K562 (cell line): ENCODE data around the gene EIF2AK2. TPM values are rescaled to one million over a fixed set of nuclear protein-coding genes. Genes with fewer than 3 reads are reported as not detected.

Experiments
- CBFA2T3 ChIP-seq: fragments of 450-650 bp; IDR thresholded peaks from 2 replicates; pipeline ENCODE4 v1.6.1; 2017
- CXXC5 ChIP-seq: fragments of 250-450 bp; sonication (Bioruptor Pico); IDR thresholded peaks from 2 replicates; pipeline ENCODE4 v1.8.0; 2022; ENCODE audit warnings: inconsistent platforms, mild to moderate bottlenecking, moderate library complexity
- LCOR ChIP-seq: sonication (generic); formaldehyde crosslinking; IDR thresholded peaks from 2 replicates; pipeline ENCODE4 v1.8.0; 2022; ENCODE audit warnings: mild to moderate bottlenecking, missing genetic modification reagents
- NR2C2 ChIP-seq, 2 experiments: fragments of 200-800 bp in 1 of 2; sonication (Bioruptor generic) in 1 of 2; sonication (generic) in 1 of 2; formaldehyde crosslinking in 1 of 2; IDR thresholded peaks; 2 replicates each; pipeline versions ENCODE4 v1.6.1 to v1.8.0; 2016 to 2022; ENCODE audit warnings: mild to moderate bottlenecking in 1 of 2, missing compliant biosample characterization in 1 of 2, missing genetic modification characterization in 1 of 2, missing genetic modification reagents in 1 of 2
- RBM14 ChIP-seq: fragments of 200-400 bp; formaldehyde crosslinking; IDR thresholded peaks from 2 replicates; pipeline ENCODE4 v1.6.1; 2018; ENCODE audit warnings: low read depth, mild to moderate bottlenecking, low read length, moderate library complexity, borderline replicate concordance; ENCODE audit not compliant: insufficient read depth
- XRCC3 ChIP-seq: fragments of 450-650 bp; IDR thresholded peaks from 2 replicates; pipeline ENCODE4 v1.6.1; 2017; ENCODE audit warnings: mild to moderate bottlenecking, moderate library complexity
- ZNF584 ChIP-seq: fragments of 200-800 bp; sonication (Bioruptor generic); IDR thresholded peaks from 2 replicates; pipeline ENCODE4 v1.6.1; 2016; ENCODE audit warnings: low read depth, mild to moderate bottlenecking, missing genetic modification characterization, missing compliant biosample characterization
- polyA plus RNA-seq, 8 experiments: library from polyadenylated mRNA; depleted of rRNA in 4 of 8; stranded (reverse) in 5 of 8; unstranded in 3 of 8; fragments of >200 nt; fragmentation: Nextera tagmentation in 2 of 8; fragmentation: Illumina TruSeq in 1 of 8; extraction: Ambion mirVana in 2 of 8; extraction: Trizol in 1 of 8; gene quantifications; 2 replicates each; pipeline versions ENCODE4 v1.2.1 to v1.2.3, GENCODE V29; 2011 to 2014; ENCODE audit warnings: inconsistent platforms in 1 of 8, missing spikeins in 1 of 8
- total RNA-seq, 7 experiments: library from RNA; depleted of rRNA in 6 of 7; stranded (reverse); fragments of >200 nt in 6 of 7; fragmentation: Illumina TruSeq in 2 of 7; extraction: Trizol in 2 of 7; gene quantifications; 2 replicates each; pipeline versions ENCODE4 v1.2.1 to v1.2.3, GENCODE V29; 2011 to 2021; ENCODE audit warnings: low replicate concordance in 1 of 7
- TF ChIP-seq, protein P1 (sequence below): fragments of 250-450 bp; sonication (Bioruptor Pico); IDR thresholded peaks from 2 replicates; pipeline ENCODE4 v1.9.0; 2021; ENCODE audit warnings: mild to moderate bottlenecking, inconsistent platforms
- TF ChIP-seq, protein P2 (sequence below): sonication (generic); formaldehyde crosslinking; IDR thresholded peaks from 2 replicates; pipeline ENCODE4 v1.8.0; 2022; ENCODE audit warnings: mild to moderate bottlenecking, missing genetic modification reagents

EIF2AK2 gene
- total and polyA plus RNA-seq, 9 of the 15 experiments (the other 6 are each of a cell fraction or from before 2014, with no cell fraction given) = 3.8 to 19.5 (median 13.3) TPM

DNA sequence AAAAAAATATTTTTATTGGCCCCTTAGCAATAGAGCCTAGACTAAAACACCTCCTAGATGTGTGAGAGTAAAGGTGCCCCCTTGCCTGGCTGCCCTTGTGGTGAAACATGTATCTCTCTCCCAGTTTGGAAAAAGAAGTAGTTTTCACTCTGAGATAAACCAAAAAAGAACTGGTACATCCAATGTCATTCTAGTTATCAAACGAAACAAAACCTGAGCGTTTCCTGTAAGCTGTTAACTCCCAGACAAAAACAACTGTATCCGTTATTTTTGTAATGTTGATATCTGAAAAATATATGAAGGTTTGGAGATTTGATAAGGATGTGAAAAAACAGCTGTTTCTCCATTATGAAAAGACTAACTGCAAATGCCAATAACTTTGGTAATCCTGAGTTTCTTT lies 96.9 kb downstream of the EIF2AK2 start (continued):
- TF ChIP-seq, protein P1, sequence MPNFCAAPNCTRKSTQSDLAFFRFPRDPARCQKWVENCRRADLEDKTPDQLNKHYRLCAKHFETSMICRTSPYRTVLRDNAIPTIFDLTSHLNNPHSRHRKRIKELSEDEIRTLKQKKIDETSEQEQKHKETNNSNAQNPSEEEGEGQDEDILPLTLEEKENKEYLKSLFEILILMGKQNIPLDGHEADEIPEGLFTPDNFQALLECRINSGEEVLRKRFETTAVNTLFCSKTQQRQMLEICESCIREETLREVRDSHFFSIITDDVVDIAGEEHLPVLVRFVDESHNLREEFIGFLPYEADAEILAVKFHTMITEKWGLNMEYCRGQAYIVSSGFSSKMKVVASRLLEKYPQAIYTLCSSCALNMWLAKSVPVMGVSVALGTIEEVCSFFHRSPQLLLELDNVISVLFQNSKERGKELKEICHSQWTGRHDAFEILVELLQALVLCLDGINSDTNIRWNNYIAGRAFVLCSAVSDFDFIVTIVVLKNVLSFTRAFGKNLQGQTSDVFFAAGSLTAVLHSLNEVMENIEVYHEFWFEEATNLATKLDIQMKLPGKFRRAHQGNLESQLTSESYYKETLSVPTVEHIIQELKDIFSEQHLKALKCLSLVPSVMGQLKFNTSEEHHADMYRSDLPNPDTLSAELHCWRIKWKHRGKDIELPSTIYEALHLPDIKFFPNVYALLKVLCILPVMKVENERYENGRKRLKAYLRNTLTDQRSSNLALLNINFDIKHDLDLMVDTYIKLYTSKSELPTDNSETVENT (CRISPR knock-in tag) = no peak
- TF ChIP-seq CXXC5 (CRISPR knock-in tag) (no peak), ZNF584 (CRISPR knock-in tag) (no peak), CBFA2T3 (0 out of 2 replicates have a peak, but pooled peaks have one; percentile 11), XRCC3 (no peak), NR2C2 (CRISPR knock-in tag; IDR thresholded peaks at IDR 0.05) (no peak), NR2C2 (tag; IDR thresholded peaks at IDR 0.05) (no peak), LCOR (CRISPR knock-in tag) (no peak), RBM14 (no peak)
- TF ChIP-seq, protein P2, sequence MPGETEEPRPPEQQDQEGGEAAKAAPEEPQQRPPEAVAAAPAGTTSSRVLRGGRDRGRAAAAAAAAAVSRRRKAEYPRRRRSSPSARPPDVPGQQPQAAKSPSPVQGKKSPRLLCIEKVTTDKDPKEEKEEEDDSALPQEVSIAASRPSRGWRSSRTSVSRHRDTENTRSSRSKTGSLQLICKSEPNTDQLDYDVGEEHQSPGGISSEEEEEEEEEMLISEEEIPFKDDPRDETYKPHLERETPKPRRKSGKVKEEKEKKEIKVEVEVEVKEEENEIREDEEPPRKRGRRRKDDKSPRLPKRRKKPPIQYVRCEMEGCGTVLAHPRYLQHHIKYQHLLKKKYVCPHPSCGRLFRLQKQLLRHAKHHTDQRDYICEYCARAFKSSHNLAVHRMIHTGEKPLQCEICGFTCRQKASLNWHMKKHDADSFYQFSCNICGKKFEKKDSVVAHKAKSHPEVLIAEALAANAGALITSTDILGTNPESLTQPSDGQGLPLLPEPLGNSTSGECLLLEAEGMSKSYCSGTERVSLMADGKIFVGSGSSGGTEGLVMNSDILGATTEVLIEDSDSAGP (CRISPR knock-in tag) = no peak
